ENCODE results near the gene MAST1.

DNA sequence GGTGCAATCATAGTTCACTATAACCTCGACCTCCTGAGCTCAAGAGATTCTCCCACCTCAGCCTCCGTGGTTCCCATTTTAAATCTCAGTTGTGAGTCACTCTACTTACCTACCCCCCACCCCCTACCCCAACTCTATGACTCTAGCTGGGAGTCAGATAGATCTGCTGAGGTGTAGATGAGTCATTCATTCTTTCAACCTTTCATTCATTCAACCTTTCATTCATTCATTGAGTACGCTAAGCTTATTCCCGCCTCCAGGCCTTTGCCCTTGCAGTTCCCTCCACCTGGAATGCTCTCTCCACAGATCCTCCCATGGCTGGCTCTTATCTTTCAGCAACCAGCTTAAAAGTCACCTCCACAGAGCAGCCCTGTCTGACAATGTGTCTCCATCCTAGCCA lies 1.1 kb upstream of the MAST1 start:
- TF ChIP-seq, protein P1, sequence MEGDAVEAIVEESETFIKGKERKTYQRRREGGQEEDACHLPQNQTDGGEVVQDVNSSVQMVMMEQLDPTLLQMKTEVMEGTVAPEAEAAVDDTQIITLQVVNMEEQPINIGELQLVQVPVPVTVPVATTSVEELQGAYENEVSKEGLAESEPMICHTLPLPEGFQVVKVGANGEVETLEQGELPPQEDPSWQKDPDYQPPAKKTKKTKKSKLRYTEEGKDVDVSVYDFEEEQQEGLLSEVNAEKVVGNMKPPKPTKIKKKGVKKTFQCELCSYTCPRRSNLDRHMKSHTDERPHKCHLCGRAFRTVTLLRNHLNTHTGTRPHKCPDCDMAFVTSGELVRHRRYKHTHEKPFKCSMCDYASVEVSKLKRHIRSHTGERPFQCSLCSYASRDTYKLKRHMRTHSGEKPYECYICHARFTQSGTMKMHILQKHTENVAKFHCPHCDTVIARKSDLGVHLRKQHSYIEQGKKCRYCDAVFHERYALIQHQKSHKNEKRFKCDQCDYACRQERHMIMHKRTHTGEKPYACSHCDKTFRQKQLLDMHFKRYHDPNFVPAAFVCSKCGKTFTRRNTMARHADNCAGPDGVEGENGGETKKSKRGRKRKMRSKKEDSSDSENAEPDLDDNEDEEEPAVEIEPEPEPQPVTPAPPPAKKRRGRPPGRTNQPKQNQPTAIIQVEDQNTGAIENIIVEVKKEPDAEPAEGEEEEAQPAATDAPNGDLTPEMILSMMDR (IDR thresholded peaks at IDR 0.05), result no peak
- no peak for TF ChIP-seq POLR2A (IDR thresholded peaks at IDR 0.05; ENCODE audit: low read depth)
